Stimulated activated CD8-positive, alpha-beta memory T cell treated with anti-CD3 and anti-CD28 coated beads, Interleukin-12 subunit alpha, Interleukin-12 subunit beta, amount 100 ng/mL, for 24 hours (primary cell): ENCODE data around the gene CD53.

Experiments
- DNase-seq: peaks from one replicate; pipeline ENCODE4 v3.0.0-alpha.2; 2020; ENCODE audit errors: extremely low read depth

Gene CD53

DNA sequence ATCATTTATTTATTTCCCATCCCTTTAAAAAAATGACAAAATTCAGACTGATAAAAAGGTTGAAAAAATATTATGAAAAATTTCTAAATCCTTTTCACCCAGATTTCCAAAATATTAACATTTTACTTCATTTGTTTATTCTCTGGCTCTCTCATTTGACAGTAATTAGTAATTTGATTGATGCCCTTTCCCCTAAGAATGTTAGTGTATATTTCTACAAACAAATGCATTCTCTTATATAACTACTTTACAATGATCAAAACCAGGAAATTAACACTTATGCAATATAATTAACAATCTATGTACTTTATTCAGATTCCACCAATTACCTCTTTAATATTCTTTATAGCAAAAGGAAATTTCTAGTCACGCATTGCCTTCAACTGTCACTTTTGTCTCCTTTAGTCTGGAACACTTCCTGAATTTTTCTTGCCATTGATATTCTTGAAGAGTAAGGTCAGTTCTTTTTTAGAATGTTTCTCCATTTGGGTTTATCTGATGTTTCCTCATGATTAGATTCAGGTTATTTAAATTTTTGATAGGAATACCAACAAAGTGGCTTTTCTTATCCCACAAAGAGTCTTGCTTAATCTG lies 3.9 kb downstream of the CD53 start:
- DNase-seq, result no peak

DNA sequence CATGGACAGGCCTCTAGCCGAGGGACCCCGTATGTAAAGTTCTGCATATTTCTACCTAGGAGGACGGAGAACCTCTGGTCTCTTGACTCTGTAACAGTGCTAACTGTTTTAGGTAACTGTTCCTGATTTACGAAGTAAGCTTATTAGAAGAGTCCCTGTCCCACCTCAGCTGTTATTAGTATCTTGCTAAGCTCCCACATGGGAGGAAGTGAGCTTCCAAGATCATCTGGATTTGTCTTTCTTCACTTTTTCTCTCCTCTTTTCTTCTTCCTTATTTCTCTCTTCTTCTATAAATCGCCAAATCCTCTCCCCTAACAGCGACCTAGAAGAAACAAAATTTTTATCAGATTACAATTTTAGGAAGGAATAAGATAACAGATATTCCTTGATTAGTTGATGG lies 4.4 kb downstream of the CD53 start:
- DNase-seq, result no peak

DNA sequence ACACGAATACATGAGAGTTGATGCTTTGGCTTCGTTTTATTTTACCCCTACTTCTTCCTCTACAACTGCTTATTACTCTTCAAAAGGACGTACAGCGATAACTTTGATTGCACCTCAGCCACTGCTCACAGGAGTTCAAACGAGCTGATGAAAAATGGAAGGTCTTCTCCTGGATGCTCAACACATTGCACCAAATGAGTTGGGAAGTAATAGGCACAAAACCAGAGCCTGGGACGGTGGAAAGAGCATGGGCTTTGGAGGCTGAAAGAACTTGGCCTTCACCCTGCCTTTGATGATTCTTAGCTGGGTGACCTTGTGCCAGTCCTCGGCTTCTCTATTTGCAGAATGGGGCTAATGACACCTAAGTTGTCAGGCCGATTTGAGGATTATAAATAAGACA lies 4.8 kb downstream of the CD53 start:
- no peak for DNase-seq

DNA sequence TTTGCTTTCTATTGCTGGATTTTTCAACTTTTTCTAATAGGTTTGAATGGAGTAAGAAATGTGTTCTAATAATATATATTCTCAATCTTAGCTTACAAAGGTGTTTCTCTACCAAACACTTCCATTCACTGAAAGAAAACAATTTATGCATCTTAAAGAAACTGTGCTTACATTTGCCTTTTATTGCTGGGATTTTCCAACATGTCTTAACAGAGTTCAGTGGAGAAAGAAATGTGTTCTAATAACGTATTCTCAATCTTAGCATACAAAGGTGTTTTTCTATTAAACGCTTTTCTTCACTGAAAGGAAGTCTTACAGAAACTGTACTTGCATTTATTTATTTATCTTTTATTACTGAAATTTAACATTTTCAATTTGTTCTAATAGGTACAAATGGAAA lies 5.6 kb downstream of the CD53 start:
- no peak for DNase-seq

DNA sequence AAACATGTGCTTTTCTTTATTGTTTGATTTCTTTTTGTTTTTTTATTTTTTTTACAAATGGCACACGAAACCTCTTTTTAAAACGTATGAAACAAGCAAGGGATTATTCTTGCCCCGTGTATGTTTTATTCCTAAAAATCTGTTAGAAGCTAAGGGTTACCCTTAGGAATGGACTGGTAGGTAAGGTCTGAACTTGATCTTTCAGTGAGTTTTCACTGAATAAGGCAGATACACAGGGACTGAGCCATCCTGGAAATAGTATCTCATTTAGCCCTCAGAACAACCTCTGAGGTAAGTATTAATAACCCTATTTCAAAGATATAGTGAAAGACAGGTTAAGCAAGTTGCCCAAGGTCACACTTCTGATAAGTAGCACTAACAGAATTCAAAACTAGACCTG lies 6.0 kb downstream of the CD53 start:
- no peak for DNase-seq

DNA sequence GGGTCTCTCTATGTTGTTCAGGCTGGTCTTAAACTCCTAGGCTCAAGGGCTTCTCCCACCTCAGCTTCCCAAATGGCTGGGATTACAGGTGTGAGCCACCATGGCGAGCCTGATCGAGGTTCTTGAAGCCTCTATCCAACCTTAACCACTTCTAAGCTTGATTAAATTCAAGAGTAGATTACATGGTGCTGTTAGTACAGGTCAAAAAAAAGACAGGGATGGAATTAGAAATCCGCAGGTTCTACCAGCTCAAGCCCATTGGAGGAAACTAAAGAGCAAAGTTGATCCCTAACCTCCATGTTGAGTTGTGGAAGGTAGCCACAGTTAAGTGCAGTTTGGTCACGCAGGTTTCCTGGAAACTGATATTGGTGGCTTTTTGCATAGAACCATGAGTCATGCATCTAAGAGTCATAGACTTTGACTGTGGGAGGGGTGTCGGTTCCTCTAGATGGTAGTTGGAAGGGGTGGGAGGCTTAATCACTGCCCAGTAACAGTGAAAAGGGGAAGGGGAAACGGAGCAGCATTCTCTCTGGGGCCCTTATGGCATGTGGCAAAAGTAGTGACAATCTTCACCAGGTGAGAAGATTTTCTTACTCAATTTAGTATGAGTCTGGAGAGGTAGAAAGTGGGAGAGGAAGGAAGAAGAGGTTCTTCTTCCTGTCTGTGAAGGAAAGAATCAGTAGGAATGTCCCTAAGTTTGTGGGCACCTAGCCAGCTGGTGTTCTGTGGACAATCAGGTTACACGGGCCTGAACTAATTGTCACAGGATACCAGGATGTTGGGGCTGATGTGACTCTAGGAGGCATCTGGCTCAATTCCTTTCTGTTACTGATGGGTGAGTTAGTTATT lies 7.0 kb downstream of the CD53 start:
- DNase-seq, result peak; percentile 31

DNA sequence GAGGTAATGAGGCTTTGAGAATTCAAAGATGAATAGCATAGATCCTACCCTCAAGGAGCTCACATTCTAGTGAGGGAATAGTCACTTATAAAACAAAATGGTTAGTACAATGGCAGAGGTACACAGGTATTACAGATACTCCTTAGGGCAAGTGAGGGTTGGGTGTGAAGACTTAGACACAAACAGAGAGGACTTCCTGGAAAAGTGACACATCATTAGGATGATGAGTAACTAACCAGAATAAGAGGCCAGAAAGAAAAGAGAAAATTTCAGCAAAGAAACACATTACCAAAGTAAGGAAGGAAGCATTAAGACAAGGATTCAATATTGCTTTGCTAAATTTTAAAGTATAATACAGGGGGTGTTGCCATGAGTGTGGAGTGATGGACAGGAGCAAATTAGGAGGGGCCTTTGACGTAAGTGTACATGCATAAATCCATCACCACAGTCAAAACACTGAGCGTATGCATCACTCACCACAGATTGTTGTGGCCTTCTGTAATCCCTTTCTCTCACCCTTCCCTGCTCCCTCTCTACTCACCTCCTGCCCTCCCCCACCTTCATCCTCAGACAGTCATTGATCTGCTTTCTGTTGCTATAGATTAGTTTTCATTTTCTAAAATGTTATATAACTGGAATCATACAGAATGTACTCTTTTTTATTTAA lies 7.9 kb downstream of the CD53 start:
- DNase-seq, result no peak

DNA sequence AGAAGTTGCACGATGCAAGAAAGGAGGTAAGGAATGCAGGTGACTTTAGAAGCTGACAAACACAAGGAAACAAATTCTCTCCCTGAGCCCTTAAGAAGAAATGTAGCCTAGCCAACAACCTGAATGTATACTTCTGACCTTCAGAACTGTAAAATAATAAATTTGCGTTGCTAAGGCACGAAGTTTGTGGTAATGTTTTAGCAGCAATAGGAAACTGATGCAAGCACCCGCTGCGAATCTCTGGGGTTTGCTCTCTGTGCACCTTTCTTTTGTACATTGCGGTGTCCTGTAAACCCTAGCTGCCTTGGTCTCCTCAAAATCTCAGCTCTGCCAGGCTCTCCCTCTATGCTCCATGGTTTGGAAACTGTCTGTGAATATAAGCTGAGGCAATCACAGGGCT lies 15.1 kb downstream of the CD53 start:
- no peak for DNase-seq

DNA sequence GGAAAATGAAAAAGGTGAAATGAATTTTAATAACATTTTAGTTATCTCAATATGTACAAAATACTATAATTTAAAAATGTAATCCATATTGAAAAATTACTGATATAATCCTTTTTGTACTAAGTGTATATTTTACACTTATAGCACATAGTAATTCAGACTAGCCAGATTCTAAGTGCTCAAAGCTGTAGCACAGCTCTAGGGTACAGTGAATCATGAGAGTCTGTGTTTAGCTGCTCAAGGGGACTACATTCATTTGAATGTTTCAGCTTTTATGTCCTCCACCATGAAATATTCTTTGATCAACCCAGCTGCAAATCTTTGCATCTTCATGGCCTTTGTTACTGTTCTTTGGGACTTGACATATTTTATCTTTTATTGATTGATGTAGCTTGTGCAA lies 15.7 kb downstream of the CD53 start:
- DNase-seq, result no peak

DNA sequence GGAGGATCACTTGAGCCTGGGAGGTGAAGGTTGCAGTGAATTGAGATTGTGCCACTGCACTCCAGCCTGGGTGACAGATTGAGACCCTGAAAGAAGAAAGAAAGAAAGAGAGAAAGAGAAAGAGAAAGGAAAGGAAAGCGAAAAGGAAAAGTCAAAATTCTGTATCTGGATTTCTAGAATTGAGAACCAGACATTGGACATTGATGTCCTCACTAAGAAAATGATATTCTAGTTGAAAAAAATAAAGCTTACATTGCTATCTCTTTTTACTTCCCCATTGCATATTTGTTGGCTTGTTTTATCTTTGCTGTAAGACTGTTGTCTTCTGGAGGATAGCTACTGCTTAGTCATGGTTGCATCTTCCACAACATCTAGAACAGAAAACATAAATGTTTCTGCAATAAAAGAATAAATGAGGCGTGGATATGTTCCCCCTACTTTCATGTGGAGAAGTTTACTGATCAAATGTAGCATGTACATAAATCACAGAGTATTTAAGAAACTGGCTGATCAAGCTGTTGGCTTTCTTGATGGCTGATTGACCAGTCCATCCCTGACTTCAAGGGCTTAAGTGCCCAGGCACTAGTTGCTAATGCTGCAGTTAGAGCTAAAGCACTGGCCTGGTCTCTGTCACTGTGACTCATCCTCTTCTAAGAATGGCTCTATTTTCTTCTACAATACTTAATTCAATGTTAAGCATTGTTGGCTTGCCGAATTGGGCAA lies 17.7 kb downstream of the CD53 start:
- no peak for DNase-seq

DNA sequence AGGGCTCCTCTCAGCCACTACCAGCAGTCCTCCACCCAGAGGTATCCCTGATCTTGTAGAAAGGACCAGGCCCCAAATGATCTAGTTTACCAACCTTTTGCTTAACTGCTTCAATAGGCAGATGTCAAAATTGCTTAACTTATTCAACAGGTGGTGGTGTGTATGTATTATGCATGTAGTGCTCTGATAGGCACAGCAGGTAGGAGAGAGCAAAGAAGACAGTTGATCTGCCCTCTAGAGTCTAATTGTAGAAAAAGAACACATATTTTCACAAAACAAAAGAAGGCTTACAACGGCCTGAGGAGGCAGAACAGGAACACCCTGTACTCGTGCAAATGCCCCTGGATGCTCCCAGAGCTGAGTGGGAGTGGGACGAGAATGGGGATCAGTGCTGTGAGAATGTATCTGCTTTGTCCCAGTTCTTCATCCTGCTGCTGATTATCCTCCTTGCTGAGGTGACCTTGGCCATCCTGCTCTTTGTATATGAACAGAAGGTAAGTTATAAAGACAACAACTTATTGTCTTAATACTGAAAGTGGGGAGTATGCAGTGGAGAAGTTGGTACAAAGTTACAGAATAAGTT lies 21.1 kb downstream of the CD53 start:
- no peak for DNase-seq

DNA sequence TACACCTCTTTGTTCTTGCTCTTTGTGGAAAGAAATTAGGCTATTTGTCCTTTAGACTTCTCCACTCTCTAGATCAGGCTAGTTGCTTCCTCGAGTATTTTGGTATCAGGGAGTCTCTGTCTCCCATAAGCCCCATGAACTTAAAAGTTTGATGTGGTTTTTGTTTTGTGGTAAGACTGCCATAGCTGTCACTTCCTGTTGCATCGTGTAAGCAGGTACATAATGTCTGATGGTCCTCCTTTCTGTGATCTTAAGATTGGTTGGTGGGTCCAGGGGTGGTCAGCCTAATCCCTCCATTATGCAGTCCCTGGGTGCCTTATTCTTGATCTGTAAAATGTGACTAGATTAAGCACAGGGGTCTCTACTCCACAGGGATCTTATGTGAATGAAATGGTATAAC lies 23.1 kb downstream of the CD53 start:
- no peak for DNase-seq

DNA sequence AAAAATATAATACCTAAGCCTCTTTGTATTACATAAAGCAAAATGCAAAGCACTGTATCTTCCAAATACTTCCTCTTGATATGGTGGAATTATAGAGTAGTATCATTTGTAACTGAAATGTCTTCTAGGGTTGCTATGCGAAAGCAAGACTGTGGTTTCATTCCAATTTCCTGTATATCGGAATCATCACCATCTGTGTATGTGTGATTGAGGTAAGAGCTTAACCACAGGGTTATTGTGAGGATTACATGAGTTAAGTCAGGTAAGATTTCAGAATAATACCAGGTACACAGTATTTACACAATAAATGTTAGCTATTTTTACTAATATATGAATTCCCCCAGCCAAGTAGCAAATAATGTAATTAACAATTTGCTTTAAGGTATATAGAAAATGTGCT lies 24.7 kb downstream of the CD53 start:
- DNase-seq, result no peak

DNA sequence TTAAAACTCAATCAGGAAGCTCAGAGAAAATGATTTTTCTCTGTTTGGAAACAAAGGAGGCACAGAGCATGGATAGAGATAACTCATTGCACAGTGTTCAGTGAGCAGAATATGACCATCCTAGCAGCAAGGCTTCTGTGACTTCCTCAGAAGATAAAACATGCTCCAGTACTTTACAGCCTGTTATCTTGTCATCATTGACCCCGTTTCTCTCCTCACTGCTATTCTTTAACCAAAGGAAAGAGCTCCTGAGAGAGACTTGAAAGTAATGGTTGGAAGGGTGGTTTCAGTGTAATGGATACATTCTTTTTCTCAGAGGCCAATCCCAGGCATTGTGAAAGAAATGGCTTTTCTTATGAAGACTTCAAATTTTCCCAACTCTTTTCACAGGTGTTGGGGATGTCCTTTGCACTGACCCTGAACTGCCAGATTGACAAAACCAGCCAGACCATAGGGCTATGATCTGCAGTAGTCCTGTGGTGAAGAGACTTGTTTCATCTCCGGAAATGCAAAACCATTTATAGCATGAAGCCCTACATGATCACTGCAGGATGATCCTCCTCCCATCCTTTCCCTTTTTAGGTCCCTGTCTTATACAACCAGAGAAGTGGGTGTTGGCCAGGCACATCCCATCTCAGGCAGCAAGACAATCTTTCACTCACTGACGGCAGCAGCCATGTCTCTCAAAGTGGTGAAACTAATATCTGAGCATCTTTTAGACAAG lies 25.9 kb downstream of the CD53 start:
- no peak for DNase-seq

DNA sequence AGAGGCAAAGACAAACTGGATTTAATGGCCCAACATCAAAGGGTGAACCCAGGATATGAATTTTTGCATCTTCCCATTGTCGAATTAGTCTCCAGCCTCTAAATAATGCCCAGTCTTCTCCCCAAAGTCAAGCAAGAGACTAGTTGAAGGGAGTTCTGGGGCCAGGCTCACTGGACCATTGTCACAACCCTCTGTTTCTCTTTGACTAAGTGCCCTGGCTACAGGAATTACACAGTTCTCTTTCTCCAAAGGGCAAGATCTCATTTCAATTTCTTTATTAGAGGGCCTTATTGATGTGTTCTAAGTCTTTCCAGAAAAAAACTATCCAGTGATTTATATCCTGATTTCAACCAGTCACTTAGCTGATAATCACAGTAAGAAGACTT lies 26.5 kb downstream of the CD53 start:
- no peak for DNase-seq

DNA sequence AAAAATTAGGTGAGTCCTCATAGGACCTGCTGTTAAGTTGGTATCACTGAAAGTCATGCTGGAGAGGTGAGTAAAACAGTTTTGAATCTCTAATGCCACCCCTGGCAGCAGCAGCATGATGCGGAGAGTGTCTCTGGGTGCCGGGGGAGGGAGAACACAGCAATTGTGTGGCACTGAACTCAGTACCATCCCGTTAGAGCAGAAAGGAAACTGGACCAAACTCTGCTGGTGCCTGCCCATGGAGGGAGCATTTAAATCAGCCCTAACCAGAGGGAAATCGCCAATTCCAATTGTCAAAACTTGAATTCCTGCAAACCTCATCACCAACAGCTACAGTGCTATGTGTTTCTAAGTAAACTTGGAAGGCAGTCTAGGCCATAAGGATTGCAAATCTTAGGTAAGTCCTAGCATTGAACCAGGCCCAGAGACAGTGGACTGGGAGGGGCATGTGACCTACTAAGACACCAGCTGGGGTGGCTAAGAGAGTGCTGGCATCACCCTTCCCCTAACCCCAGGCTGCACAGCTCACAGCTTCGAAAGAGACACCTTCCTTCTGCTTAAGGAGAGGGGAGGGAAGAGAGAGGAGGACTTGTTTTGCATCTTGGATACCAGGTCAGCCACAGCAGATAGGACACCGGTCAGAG lies 30.0 kb downstream of the CD53 start:
- DNase-seq, result no peak

DNA sequence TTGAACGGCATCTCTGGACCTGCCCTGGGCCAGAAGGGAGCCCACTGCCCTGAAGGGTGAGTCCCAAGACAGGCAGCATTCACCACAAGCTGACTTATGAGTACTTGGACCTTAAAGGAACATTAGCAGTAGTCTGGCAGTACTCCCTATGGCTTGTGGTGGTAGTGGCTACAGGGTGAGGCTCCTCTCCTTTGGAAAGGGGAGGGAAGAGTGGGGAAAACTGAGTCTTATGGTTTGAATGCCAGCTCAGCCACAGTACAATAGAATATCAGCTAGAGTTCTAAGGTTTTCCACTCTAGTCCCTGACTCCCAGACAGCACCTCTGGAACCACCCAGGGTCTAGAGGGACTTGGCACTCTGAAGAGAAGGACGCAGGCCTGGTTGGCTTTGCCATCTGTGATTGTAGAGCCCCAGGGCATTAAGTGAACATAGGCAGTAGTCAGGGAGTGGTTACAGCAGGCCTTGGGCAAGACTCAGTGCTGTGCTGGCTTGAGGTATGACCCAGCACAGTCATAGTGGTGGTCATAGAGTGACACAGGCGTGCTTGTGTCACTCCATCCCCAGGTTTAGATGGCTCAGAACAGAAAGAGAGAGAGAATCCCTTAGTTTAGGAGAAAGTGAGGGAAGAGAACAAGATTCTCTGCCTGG lies 31.0 kb downstream of the CD53 start:
- no peak for DNase-seq

DNA sequence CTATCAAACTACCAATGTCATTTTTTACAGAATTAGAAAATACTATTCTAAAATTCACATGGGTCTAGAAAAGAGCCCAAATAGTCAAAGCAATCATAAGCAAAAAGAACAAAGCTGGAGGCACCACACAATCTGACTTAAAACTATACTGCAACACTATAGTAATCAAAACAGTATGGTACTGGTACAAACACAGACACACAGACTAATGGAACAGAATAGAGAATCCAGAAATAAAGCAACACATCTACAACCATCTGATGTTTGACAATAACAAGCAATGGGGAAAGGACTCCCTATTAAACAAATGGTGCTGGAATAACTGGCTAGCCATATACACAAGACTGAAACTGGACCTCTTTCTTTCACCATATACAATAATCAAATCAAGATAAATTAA lies 39.8 kb downstream of the CD53 start:
- DNase-seq, result no peak

DNA sequence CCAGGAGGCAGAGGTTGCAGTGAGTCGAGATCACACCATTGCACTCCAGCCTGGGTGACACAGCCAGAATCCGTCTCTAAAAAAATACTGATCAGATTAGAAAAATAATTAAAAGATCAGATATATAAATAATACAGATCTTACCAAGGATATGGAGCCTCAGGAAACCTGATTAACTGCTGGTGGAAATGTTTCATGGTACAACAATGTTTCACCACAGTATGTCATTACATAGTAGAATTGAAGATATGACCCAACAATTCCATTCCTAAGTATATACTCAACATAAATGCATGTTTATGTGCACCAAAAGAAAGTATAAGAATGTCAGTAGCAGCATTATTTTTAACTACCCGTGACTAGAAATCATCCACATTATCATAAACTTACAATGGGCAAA lies 41.7 kb downstream of the CD53 start:
- DNase-seq, result no peak

DNA sequence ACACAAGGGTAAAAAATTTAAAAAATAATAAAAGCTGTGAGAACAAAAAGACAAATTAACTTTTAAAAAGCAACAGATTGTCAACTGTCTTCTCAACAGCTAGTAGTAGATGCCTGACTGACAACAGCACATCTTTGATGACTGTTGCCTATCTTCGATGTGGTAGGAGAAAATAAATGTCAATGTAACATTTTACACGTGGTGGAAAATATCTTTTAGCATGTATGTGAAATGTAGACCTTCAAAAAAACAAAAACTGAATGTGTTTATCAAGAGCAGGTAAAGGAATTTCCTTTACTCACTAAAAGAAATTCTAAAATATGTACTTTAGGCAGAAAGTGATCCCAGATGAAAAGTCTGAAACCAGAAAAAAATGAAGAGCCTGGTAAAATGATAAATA lies 42.9 kb downstream of the CD53 start:
- DNase-seq, result no peak

DNA sequence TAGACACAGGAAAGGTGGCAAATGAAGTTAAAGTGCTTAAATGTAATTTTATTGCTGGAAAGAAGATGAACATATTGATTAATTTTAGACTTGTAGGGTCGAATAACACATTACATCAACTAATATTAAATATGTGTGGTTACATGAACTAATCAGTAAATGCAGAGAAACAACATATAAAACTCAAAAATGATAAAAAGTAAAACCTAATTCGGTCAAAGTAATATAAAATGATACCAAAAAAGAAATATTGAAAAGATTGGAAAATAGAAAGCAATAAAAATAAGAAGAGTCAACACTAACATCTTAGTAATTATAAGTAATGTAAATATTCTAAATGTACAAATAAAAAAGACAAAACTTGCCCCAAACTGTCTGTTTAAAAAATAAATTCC lies 43.3 kb downstream of the CD53 start:
- no peak for DNase-seq
